H9 (cell line): ENCODE data around the gene MAST1. TPM values are rescaled to one million over a fixed set of nuclear protein-coding genes. Genes with fewer than 3 reads are reported as not detected.
A peak's percentile ranks its signal among the peaks of the same experiment; 100 is the strongest.

Experiments
- DNase-seq: peaks from one replicate; pipeline ENCODE4 v3.0.0-alpha.2; 2017
- H2AFZ ChIP-seq: one replicate; pipeline ENCODE4 v1.6.1; 2013; ENCODE audit warnings: mild to moderate bottlenecking, low read length, control low read depth, moderate library complexity
- H2AK5ac ChIP-seq: 2 replicates; pipeline ENCODE4 v1.6.1; 2013; ENCODE audit warnings: low read length, control low read depth, mixed read lengths; ENCODE audit not compliant: insufficient read length
- H2BK120ac ChIP-seq: one replicate; pipeline ENCODE4 v1.6.1; 2013; ENCODE audit warnings: low read depth, mild to moderate bottlenecking, low read length, control low read depth, inconsistent platforms; ENCODE audit not compliant: poor library complexity, severe bottlenecking
- H2BK12ac ChIP-seq: 2 replicates; pipeline ENCODE4 v1.6.1; 2013; ENCODE audit warnings: low read length, control low read depth, mixed read lengths, low read depth; ENCODE audit not compliant: insufficient read length
- H2BK15ac ChIP-seq: 2 replicates; pipeline ENCODE4 v1.6.1; 2013; ENCODE audit warnings: low read depth, low read length, control low read depth
- H2BK20ac ChIP-seq: one replicate; pipeline ENCODE4 v1.6.1; 2013; ENCODE audit warnings: low read depth, mild to moderate bottlenecking, low read length, control low read depth, inconsistent platforms; ENCODE audit not compliant: poor library complexity, severe bottlenecking
- H2BK5ac ChIP-seq: 2 replicates; pipeline ENCODE4 v1.6.1; 2013; ENCODE audit warnings: low read length, control low read depth, mixed read lengths; ENCODE audit not compliant: insufficient read length
- H3K14ac ChIP-seq: 2 replicates; pipeline ENCODE4 v1.6.1; 2013; ENCODE audit warnings: low read length, control low read depth; ENCODE audit not compliant: insufficient read depth
- H3K18ac ChIP-seq: 2 replicates; pipeline ENCODE4 v1.6.1; 2013; ENCODE audit warnings: low read depth, mild to moderate bottlenecking, mixed read lengths, low read length, control low read depth; ENCODE audit not compliant: insufficient read length
- H3K23ac ChIP-seq: 2 replicates; pipeline ENCODE4 v1.6.1; 2013; ENCODE audit warnings: low read length, control low read depth, mixed read lengths, low read depth; ENCODE audit not compliant: insufficient read length
- H3K23me2 ChIP-seq: 2 replicates; pipeline ENCODE4 v1.6.1; 2013; ENCODE audit warnings: low read depth, mild to moderate bottlenecking, mixed read lengths, low read length, control low read depth; ENCODE audit not compliant: insufficient read length, poor library complexity, severe bottlenecking
- H3K27ac ChIP-seq: 2 replicates; pipeline ENCODE4 v1.5.1; 2013; ENCODE audit warnings: low read length, control low read depth, mixed read lengths, low read depth; ENCODE audit not compliant: insufficient read length
- H3K27me3 ChIP-seq: 2 replicates; pipeline ENCODE4 v1.6.1; 2013; ENCODE audit warnings: low read length, control low read depth, inconsistent platforms; ENCODE audit not compliant: insufficient read depth
- H3K4ac ChIP-seq: 2 replicates; pipeline ENCODE4 v1.6.1; 2013; ENCODE audit warnings: low read depth, mild to moderate bottlenecking, control low read depth, inconsistent platforms, low read length, moderate library complexity
- H3K4me1 ChIP-seq: 2 replicates; pipeline ENCODE4 v1.6.1; 2013; ENCODE audit warnings: low read length, control low read depth, inconsistent platforms; ENCODE audit not compliant: insufficient read depth
- H3K4me2 ChIP-seq: 2 replicates; pipeline ENCODE4 v1.6.1; 2013; ENCODE audit warnings: low read length, control low read depth, mixed read lengths; ENCODE audit not compliant: insufficient read length, insufficient read depth
- H3K56ac ChIP-seq: 2 replicates; pipeline ENCODE4 v1.6.1; 2013; ENCODE audit warnings: low read depth, mild to moderate bottlenecking, mixed read lengths, low read length, control low read depth; ENCODE audit not compliant: insufficient read length
- H3K79me1 ChIP-seq: 2 replicates; pipeline ENCODE4 v1.6.1; 2013; ENCODE audit warnings: low read depth, mild to moderate bottlenecking, moderate library complexity, low read length, control low read depth, inconsistent platforms; ENCODE audit not compliant: insufficient read depth, poor library complexity, severe bottlenecking
- H3K79me2 ChIP-seq: 2 replicates; pipeline ENCODE4 v1.6.1; 2013; ENCODE audit warnings: low read length, control low read depth, inconsistent platforms; ENCODE audit not compliant: insufficient read depth
- H3K9ac ChIP-seq: 2 replicates; pipeline ENCODE4 v1.6.1; 2013; ENCODE audit warnings: low read length, control low read depth, mixed read lengths; ENCODE audit not compliant: insufficient read length; ENCODE audit errors: extremely low read depth
- H3K9me3 ChIP-seq: one replicate; pipeline ENCODE4 v1.6.1; 2013; ENCODE audit warnings: low read depth, low read length, inconsistent platforms; ENCODE audit not compliant: control insufficient read depth
- H3T11ph ChIP-seq: one replicate; pipeline ENCODE4 v1.6.1; 2013; ENCODE audit warnings: mild to moderate bottlenecking, low read length, control low read depth, inconsistent platforms
- H4K20me1 ChIP-seq: one replicate; pipeline ENCODE4 v1.6.1; 2013; ENCODE audit not compliant: control insufficient read depth, insufficient read length, insufficient read depth
- H4K5ac ChIP-seq: 2 replicates; pipeline ENCODE4 v1.6.1; 2013; ENCODE audit warnings: low read depth, mild to moderate bottlenecking, mixed read lengths, low read length, control low read depth; ENCODE audit not compliant: insufficient read length
- H4K8ac ChIP-seq: replicated peaks from 2 replicates; pipeline ENCODE4 v1.6.1; 2013; ENCODE audit warnings: low read length, control low read depth, mixed read lengths, low read depth; ENCODE audit not compliant: insufficient read length
- H4K91ac ChIP-seq: 2 replicates; pipeline ENCODE4 v1.6.1; 2013; ENCODE audit warnings: low read depth, mild to moderate bottlenecking, moderate library complexity, mixed read lengths, low read length, control low read depth; ENCODE audit not compliant: insufficient read length
- H3K27ac Mint-ChIP-seq, 3 experiments: 2 replicates in 2 of 3; 3 replicates in 1 of 3; pipeline ENCODE4 v1.8.0; 2020 to 2021; ENCODE audit warnings: mixed read lengths in 3 of 3, mild to moderate bottlenecking in 1 of 3, moderate library complexity in 1 of 3
- H3K27me3 Mint-ChIP-seq: 2 replicates; pipeline ENCODE4 v1.8.0; 2021; ENCODE audit warnings: low read depth, mild to moderate bottlenecking, moderate library complexity, mixed read lengths
- H3K36me3 Mint-ChIP-seq, 3 experiments: 2 replicates in 2 of 3; 3 replicates in 1 of 3; pipeline ENCODE4 v1.8.0; 2020 to 2021; ENCODE audit warnings: low read depth in 3 of 3, mixed read lengths in 3 of 3; ENCODE audit not compliant: insufficient read depth in 1 of 3
- H3K4me1 Mint-ChIP-seq, 2 experiments: 2 replicates each; pipeline ENCODE4 v1.8.0; 2020; ENCODE audit warnings: mixed read lengths in 2 of 2
- H3K4me3 Mint-ChIP-seq, 2 experiments: 2 replicates in 1 of 2; 3 replicates in 1 of 2; pipeline ENCODE4 v1.8.0; 2020 to 2021; ENCODE audit warnings: mild to moderate bottlenecking in 2 of 2, mixed read lengths in 2 of 2, moderate library complexity in 1 of 2
- H3K9me3 Mint-ChIP-seq, 2 experiments: 2 replicates in 1 of 2; 3 replicates in 1 of 2; pipeline ENCODE4 v1.8.0; 2020; ENCODE audit warnings: mild to moderate bottlenecking in 2 of 2, mixed read lengths in 2 of 2, moderate library complexity in 1 of 2
- CTCF ChIP-seq: fragments of 200-600 bp; sonication (generic); conservative IDR thresholded peaks from 3 replicates; pipeline ENCODE4 v1.8.0; 2021; ENCODE audit warnings: antibody characterized with exemption, mild to moderate bottlenecking
- WGBS: extraction: QIAGEN DNeasy Blood & Tissue Kit; methylation state at CpG from one replicate; pipeline ENCODE4 v1.1.7; 2013; ENCODE audit warnings: missing lambda C conversion rate, low lambda C conversion rate, mixed read lengths; ENCODE audit not compliant: insufficient read length; ENCODE audit errors: extremely low coverage; 5-methylcytosine and 5-hydroxymethylcytosine counted together
- total RNA-seq: library from RNA; stranded (reverse); gene quantifications from 2 replicates; pipeline ENCODE4 v1.2.1, GENCODE V29; 2021

The MAST1 gene
- total RNA-seq, 1 experiment from 2014 or later: 15.1 TPM

GRCh38 chr19:12881172-12881808 is 43.0 kb downstream of the MAST1 start, which contains the start of gene DNASE2:
Gene DNASE2 (minus strand): TSS chr19:12881449. CDS start chr19:12881375, 74 bp downstream.
- Mint-ChIP-seq H3K27ac (peak within 1 kb of the TSS; percentile 79 to 97 (median 83); a peak in 4 of 7 replicates), H3K9me3 (peaks cover 14 to 16% of the 10 kb centered on the region in 2 experiments), H3K4me1 (peaks cover 7 to 11% of the 10 kb centered on the region in 2 experiments), H3K4me3 (peak within 1 kb of the TSS; percentile 85), H3K36me3 (peaks cover 10 to 16% (median 14%) of the 10 kb centered on the region in 3 experiments; a peak in 6 of 7 replicates), H3K27me3 (peaks cover 29% of the 10 kb centered on the region)
- H2BK20ac ChIP-seq: no peak within 1 kb of the TSS
- no peak within 1 kb of the TSS for H2BK15ac ChIP-seq
- no CpG with 5 or more reads among the region's 38 CpGs for WGBS
- no peak within 1 kb of the TSS for H2BK5ac ChIP-seq
- H3K56ac ChIP-seq: no peak within 1 kb of the TSS
- H3K4me2 ChIP-seq: peak within 1 kb of the TSS; percentile 39
- H3K18ac ChIP-seq: peak within 1 kb of the TSS; percentile 10
- no peak within 1 kb of the TSS for H2BK120ac ChIP-seq
- H4K20me1 ChIP-seq: no peaks in the 10 kb centered on the region
- no peak within 1 kb of the TSS for H2AK5ac ChIP-seq
- no peak within 1 kb of the TSS for H3T11ph ChIP-seq
- no peak for TF ChIP-seq CTCF
- no peak within 1 kb of the TSS for H2BK12ac ChIP-seq
- no peak within 1 kb of the TSS for H2AFZ ChIP-seq
- peaks cover 6% of the 10 kb centered on the region for H3K23me2 ChIP-seq
- H4K8ac ChIP-seq: no peak within 1 kb of the TSS
- no peak within 1 kb of the TSS for H4K5ac ChIP-seq
- H3K9ac ChIP-seq: peak within 1 kb of the TSS; percentile 60
- H3K27me3 ChIP-seq: 0 out of 2 replicates have a peak, but pooled peaks cover 1% of the 10 kb centered on the region
- no peaks in the 10 kb centered on the region for H3K79me1 ChIP-seq
- H3K9me3 ChIP-seq: no peaks in the 10 kb centered on the region
- no peak within 1 kb of the TSS for H4K91ac ChIP-seq
- no peak within 1 kb of the TSS for H3K4ac ChIP-seq
- no peaks in the 10 kb centered on the region for H3K4me1 ChIP-seq
- peak; percentile 98 for DNase-seq
- no peaks in the 10 kb centered on the region for H3K79me2 ChIP-seq
- H3K23ac ChIP-seq: no peak within 1 kb of the TSS
- peak within 1 kb of the TSS; percentile 41 for H3K14ac ChIP-seq
- no peak within 1 kb of the TSS for H3K27ac ChIP-seq
